Measurements from ENCODE around the gene ENDOG.

The ENDOG gene

GRCh38 chr9:128823362-128823902 is 5.1 kb downstream of the ENDOG start:
- H3K4me3 ChIP-seq (ENCODE audit: low read length) = no peak overlapping the region
- DNase-seq (ENCODE audit: low read depth) = no peak
- TF ChIP-seq, protein P1, sequence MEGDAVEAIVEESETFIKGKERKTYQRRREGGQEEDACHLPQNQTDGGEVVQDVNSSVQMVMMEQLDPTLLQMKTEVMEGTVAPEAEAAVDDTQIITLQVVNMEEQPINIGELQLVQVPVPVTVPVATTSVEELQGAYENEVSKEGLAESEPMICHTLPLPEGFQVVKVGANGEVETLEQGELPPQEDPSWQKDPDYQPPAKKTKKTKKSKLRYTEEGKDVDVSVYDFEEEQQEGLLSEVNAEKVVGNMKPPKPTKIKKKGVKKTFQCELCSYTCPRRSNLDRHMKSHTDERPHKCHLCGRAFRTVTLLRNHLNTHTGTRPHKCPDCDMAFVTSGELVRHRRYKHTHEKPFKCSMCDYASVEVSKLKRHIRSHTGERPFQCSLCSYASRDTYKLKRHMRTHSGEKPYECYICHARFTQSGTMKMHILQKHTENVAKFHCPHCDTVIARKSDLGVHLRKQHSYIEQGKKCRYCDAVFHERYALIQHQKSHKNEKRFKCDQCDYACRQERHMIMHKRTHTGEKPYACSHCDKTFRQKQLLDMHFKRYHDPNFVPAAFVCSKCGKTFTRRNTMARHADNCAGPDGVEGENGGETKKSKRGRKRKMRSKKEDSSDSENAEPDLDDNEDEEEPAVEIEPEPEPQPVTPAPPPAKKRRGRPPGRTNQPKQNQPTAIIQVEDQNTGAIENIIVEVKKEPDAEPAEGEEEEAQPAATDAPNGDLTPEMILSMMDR (IDR thresholded peaks at IDR 0.05; ENCODE audit: insufficient read depth, low read depth, low read length, missing control alignments) = no peak

GRCh38 chr9:128823903-128824406 is 5.7 kb downstream of the ENDOG start:
- H3K4me3 ChIP-seq (ENCODE audit: low read length) = no peak overlapping the region
- no peak for DNase-seq (ENCODE audit: low read depth)
- TF ChIP-seq, protein P1 (IDR thresholded peaks at IDR 0.05; ENCODE audit: insufficient read depth, low read depth, low read length, missing control alignments) = no peak

- TF ChIP-seq, protein P1 (IDR thresholded peaks at IDR 0.05; ENCODE audit: insufficient read depth, low read depth, low read length, missing control alignments) = no peak
- H3K4me3 ChIP-seq (ENCODE audit: low read length) = no peak overlapping the region
- DNase-seq (ENCODE audit: low read depth) = no peak
Measured at GRCh38 chr9:128824911-128825310, 6.6 kb downstream of the ENDOG start.

DNA sequence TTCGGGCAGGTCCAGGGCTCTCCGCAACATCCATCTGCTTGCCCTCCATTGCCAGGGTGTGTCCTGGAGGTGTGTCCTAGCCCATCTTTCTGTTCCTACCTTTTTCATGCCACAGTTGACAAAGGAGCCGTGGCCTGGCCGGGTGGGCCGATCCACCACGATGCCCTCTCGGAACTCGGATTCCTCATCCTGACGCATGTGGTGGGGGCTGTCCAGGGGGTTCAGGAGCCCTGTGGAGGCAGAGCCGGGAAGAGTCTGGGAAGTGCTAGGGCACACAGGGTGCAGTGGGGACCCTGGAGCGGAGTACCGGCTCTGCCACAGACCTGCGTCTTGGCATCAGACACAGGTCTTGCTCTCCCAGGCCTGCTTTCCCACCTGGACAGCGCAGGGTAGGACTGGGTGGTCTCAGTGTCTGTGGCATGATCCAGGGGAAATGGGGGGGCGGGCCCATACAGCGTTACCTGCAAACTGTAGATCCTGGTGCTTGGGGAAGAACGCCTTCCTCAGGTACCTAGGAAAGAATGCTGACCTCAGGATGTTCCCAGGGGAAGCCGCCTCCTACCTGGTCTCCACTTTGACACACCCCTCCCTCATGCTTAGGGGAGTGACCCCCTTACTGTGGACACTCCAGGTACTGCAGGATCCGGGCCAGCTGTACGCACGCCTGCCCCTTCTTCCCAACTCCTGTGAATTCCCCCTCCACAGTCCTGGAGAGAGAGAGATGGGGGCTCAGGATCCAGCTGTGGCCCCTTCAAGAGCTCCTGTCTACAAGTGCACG is 7.8 kb downstream of the ENDOG start:
- TF ChIP-seq, protein P1 (IDR thresholded peaks at IDR 0.05; ENCODE audit: insufficient read depth, low read depth, low read length, missing control alignments) = no peak
- no peak overlapping the region for H3K4me3 ChIP-seq (ENCODE audit: low read length)
- no peak for DNase-seq (ENCODE audit: low read depth)

GRCh38 chr9:128828267-128828666 is 10.0 kb downstream of the ENDOG start:
- TF ChIP-seq, protein P1 (IDR thresholded peaks at IDR 0.05; ENCODE audit: insufficient read depth, low read depth, low read length, missing control alignments) = no peak
- DNase-seq (ENCODE audit: low read depth) = no peak
- H3K4me3 ChIP-seq (ENCODE audit: low read length) = no peak overlapping the region

DNA sequence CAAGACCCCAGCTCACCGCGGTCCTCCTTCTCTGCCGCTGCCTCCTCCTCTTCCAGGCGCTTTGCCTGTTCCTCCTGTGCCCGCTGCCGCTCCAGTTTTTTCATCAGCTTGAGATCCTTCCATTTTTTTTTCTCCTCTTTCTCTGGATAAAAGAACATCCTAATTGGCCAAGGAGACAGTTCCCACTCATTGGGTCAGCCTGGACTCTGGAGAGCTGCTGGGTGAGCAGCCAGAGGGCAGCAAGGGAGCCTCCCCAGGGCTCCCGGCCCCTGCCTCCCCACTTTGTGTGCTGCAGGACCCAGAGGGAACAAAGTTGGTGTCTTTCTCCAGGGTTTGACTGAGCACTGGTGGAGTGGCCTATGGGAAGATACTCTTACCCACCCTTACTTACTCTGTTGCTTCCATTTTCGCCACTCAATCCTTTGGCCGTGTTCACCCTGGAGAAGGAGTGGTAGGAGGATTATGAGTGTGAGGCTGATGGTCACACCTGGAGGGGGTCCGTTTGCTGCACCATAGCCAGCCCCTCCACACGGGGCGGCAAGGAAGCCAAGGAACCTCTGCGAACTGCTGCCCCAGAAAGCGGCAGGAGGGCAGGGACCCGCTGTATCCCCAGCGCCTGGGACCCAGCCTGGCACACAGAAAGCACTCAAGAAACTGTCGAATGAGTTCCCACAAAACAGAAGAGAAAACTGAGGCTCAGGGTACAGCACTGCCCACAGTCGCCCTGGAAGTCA is 10.6 kb downstream of the ENDOG start:
- peak overlapping the region; percentile 81 for H3K4me3 ChIP-seq (ENCODE audit: low read length)
- no peak for DNase-seq (ENCODE audit: low read depth)
- TF ChIP-seq, protein P1 (IDR thresholded peaks at IDR 0.05; ENCODE audit: insufficient read depth, low read depth, low read length, missing control alignments) = no peak

Measured in epithelial cell of esophagus (primary cell).